GOT3 (cell line): ENCODE measurements around the gene LMOD2.
"Not testable (repeated sequence)": the region's sequence is repeated elsewhere in the genome, so short reads cannot be mapped to it uniquely, and the experiment has no call there.

Experiments
- DNase-seq: peaks from one replicate; lab custom pipeline; 2025; ENCODE audit warnings: mixed read lengths; lab: John Stamatoyannopoulos, UW

The LMOD2 gene, protein sequence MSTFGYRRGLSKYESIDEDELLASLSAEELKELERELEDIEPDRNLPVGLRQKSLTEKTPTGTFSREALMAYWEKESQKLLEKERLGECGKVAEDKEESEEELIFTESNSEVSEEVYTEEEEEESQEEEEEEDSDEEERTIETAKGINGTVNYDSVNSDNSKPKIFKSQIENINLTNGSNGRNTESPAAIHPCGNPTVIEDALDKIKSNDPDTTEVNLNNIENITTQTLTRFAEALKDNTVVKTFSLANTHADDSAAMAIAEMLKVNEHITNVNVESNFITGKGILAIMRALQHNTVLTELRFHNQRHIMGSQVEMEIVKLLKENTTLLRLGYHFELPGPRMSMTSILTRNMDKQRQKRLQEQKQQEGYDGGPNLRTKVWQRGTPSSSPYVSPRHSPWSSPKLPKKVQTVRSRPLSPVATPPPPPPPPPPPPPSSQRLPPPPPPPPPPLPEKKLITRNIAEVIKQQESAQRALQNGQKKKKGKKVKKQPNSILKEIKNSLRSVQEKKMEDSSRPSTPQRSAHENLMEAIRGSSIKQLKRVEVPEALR

DNA sequence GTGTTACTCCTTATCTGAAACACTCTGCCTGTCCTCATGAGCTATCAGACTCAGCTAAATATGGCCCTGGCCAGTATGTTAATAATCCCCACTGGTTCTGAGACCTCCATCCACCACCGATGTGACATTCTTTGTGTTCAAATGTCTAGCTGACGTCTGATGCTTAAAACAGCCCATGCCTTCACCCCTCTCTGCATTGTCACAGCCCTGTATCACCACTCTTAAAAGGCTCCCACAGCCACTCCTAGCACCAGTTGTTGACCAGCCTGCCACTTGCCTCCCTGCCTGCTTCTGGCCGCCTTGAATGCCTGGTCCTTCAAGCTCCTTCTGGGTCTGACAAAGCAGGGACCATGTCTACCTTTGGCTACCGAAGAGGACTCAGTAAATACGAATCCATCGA is at the start of gene LMOD2:
TSS of gene LMOD2 (plus strand) at position 253 of the 400 bp plus-strand sequence. CDS start at position 351, 98 bp downstream.
- DNase-seq, result no peak

DNA sequence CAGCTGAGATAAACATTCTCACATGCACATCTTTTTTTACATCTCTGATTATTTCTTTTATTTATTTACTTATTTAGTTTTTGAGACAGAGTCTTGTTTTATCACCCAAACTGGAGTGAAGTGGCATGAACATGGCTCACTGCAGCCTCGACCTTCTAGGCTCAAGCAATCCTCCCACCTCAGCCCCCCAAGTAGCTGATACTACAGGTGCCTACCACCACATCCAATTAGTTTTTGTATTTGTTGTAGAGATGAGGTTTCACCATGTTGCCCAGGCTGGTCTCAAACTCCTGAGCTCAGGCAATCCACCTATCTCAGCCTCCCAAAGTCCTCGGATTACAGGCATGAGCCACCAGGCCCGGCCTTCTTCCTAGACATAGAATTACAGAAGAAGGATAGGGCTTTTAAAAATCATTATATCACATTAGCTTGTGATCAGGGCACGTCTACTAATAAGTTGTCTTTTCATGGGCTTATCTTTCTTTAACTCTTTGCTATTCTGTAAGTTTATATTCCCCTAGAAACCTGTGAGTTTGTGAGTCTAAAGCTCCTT is 48.2 kb upstream of the LMOD2 start:
- no peak for DNase-seq

DNA sequence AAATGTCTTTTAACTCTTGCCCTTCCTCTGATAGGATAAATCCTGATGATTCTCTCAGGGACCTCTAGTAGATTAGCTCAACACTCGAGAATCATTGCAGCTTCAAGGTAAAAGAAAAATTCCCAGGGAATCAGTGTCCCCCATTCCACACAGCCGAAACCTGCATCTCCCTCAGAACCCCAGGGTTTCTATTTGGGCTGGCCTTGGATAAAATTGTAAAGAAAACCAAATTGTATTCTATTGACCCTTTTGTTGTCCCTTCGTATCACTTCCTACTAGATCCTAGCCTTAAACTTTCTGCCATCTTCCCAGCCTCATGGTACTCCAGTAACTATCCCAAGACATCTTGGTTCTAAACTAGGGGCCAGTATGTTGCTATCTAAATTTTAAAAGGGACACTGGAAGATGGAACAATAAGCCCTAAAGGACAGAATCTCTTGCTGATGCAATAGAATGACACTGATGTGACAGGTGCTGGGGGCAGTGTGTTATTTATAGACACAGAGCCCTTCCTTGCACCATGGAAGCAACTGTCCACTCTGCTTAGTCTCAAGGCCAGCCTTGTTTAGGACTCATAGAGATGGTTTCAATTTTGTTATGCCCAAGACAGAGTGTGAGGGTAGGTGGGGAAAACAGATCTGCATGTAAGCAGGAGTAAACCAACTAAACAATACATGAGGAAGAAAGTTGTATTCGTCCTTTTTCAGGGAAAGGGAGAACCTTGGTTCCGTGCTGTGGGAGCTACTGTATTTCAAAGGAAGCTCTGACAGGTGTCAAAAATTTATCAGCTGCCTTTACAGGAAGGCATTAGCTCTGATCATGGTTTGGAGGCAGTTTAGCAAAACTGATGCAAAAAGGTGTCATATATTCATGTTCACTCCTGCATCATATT is 46.4 kb upstream of the LMOD2 start:
- no peak for DNase-seq

DNA sequence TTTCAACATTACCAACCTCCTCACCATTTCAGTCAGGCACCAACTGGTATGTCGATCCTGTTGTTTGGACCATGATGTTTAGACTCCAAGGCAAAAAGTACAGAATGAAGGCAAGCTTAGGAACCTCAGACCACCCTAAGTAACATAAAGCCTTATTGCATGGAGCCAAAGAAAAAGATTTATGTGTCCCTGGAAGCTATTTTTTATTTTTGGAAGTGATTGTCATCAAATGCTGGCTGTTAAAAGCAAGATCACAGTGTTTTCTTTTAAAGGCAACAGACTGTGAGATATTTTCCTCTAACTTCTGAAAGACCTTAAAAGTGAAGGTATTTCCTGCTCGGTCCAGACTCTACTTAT is 45.8 kb upstream of the LMOD2 start:
- no peak for DNase-seq

DNA sequence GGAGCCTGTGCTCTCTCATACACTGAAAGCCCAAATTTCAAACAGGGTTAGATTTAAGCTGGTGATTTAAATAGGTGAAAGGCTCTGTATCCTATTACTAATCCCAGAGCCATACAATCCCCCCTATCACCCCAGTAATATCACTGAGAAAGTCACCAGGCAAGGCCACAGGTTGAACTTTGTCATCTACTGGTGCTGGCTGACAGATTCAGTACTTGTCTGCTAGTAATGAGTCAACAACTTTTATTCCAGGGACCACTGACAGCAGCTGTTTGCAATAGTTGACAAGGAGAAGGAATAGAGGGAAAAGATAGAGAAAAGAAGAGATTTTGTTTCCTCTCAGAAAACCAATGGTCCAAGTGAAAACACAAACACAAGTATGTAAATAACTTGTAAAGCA is 43.6 kb upstream of the LMOD2 start:
- DNase-seq, result no peak

DNA sequence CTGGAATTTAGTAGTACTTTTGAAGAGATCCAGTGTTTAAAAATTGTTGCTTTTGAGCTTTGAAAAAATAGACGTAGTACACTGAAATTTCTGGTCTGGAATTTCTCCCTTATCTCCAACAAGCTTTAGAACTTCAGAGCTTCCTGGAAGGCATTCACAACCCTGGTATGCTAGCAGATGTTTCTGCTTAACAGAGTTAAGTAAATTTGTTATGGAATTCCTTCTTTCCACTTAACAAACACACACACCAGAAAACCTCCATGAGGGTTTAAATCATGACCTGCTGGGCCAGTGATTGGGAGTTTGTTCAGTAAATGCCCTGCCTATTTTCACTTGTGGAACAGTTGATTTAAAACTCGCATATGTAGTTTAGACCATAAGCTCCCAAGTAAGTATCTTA is 40.3 kb upstream of the LMOD2 start:
- no peak for DNase-seq

DNA sequence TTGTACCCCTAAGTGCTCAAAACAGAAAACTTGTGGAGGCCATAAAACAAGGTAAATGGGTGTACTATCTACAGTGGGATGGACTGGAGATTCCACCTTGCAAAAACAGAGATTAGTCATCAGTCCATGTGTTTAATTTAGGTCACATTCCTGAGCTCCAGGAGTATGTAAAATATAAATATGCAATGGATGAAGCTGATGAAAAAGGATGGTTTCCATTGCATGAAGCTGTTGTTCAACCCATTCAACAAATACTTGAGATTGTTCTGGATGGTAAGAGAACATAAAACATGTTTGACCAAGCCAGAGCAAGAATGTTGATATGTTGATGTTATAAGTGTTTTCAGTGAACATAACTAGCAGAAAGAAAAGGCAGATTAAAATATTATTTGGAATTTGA is 39.4 kb upstream of the LMOD2 start:
- no peak for DNase-seq

DNA sequence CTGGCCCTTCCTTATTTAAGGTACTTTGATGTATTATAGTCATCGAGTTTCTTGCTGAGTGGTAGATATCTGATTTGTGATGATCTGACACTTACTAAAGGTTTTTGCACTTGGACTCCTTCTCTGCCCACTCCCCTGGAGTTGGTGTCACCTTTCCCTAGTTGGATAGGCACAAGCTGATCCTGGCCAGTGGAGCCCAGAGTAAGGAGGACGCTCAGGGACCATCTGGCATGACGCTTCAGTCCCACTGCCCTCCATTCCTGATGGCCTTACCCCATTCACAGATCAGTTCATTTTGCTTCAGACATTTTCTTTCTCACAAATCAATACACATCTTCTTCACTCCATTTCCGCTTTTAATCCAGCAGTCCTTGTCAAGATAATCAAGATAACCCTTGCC is 34.0 kb upstream of the LMOD2 start:
- no peak for DNase-seq

DNA sequence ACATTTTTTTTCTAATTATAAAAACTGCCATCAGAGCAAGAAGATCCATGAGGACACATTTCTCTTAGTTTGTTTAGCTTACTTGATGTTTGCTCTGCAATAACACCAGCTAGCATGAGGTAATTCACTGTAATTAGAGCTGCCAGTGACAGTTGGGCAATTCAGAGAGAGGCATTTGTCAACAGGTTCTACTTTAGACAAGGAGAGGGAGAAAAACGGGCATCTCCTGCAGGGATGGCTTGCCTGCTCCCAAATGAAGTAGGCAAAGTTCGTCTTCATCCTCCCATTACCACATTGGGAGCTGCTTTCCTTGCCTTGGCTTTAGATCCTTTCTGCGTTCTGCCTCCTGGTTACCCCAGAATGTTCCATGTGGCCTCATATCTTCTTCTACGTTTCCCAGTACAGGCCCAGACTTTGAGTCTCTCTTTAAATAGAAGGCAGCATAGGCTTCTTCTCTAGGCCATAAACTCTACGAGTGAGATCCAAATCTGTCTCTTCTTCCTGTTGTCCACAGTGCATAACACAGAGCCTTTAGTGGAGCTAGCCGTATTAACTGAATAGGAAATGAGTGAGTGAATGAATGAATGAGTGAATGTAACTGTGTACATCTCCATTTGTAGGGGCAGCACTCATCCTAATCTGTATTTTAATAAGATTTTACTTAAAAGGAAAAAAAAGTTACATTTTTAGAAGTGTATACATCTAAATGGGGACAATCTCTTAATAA is 32.8 kb upstream of the LMOD2 start:
- DNase-seq, result no peak

DNA sequence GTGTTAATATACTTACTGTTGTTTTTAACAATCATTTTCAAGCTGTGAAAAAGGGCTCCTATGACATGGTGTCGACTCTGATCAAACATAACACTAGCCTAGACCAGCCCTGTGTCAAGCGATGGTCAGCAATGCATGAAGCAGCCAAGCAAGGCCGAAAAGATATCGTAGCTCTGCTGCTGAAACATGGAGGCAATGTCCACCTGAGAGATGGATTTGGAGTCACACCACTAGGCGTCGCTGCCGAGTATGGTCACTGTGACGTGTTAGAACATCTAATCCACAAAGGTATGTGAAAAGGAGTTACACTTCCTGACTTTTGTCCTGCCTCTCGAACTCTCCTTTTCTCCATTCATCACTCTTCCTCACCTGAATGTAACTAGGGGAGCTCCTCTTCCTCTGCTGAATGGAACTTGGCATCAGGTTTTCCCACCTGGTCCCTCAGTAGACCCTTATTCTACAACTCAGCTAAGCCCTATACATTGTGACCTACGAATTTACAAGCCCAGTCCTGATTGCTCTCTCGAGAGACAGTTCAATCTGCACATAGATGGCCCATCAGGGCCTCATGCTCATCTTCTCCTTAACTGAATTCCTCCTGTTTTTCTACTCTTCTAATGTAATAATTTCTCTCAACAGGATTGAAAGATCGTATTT is 31.0 kb upstream of the LMOD2 start:
- no peak for DNase-seq

DNA sequence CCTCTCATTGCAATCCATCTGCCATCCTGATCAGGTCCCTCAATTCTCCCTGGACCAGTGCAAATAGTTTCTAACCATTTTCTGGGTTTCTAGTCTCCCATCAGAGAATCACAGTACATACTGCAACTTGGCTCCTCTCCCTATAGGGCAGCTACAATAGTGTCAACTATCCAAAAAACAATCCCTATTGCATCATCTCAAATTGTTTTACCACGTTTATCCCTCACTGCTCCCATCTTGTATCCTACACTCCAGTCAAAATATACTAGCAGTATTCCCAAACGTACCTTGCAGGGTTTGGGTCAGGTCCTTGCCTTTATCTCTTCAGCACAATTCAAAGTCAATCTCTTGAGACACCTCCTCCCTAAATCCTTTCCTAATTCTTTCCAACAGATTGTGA is 30.4 kb upstream of the LMOD2 start:
- DNase-seq, result no peak

DNA sequence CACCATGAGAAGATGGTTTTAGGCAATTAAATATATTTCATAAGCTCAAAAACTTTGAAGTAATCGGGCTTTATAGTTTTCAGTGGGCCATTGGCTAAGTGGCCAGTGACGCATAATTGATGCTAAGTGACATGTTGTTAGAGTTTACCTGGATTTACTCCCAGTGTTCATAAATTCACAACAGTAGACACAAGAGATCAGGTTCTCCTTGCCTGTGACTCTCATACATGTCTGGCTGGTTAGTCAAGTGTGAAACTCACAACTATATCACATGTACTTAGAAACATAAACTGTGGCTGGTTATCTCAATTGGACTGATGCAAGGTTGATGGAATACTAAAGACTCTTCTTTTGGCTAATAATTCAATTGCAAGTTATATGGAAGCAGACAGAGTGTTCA is 27.8 kb upstream of the LMOD2 start:
- DNase-seq, result no peak

DNA sequence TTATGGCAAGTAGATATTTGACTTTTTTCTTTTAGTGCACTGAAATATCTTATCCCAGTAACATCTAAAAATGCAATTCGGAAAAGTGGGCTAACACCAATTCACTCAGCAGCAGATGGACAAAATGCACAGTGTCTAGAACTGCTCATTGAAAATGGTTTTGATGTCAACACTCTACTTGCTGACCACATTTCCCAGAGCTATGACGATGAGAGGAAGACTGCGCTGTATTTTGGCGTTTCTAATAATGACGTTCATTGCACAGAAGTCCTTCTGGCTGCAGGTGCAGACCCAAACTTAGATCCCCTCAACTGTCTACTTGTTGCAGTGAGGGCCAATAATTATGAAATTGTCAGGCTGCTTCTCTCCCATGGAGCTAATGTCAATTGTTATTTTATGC is 26.8 kb upstream of the LMOD2 start:
- no peak for DNase-seq

DNA sequence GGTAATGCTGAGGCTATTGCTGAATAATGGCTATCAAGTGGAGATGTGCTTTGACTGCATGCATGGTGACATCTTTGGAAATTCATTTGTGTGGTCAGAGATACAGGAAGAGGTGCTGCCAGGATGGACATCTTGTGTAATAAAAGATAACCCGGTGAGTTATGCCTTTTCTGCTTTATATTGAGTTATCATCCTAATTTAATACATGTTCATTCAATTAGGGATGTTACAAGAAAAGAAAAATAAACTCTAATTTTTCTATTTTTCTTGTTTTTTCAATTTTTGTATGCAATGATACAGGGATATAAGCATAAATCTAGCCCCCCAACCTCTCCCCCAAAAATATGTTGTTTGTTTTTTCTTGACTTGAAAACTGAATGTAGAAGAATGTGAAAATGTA is 26.4 kb upstream of the LMOD2 start:
- DNase-seq, result no peak

DNA sequence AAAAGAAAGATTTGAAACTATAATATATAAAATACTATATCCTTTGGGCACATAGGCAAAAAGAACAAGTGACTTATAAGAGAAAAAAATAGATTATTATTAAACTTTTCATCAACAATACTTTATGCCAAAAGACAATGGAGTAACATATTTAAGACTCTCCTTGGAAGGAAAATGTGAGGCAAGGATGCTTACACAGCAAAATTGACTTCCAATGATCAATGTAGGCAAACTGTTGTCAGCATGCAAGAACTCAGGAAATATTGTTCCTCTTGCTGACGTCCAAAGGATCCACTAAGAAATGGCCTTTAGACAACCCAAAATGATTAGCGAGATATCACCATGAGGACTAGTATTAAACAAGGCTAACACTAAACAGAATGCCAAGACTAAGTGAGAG is 22.9 kb upstream of the LMOD2 start:
- no peak for DNase-seq

DNA sequence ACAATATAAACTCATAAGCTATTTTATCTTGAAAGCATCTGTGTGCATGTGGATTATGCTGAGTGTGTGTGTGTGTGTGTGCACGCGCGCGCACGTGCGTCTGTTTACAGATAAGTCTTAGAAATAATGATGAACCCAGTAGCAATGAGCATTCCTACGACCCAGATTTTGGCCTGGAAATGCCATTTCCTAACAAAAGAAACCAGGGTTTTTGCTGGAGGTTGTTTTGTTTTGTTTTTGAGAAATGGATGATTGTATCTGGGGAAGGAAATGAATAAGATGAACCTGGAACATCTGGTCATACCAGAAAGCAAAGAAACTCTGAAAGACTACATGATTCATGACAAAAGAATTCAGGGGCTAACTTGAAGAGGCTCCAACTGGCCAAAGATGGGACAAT is 22.1 kb upstream of the LMOD2 start:
- DNase-seq, result no peak

DNA sequence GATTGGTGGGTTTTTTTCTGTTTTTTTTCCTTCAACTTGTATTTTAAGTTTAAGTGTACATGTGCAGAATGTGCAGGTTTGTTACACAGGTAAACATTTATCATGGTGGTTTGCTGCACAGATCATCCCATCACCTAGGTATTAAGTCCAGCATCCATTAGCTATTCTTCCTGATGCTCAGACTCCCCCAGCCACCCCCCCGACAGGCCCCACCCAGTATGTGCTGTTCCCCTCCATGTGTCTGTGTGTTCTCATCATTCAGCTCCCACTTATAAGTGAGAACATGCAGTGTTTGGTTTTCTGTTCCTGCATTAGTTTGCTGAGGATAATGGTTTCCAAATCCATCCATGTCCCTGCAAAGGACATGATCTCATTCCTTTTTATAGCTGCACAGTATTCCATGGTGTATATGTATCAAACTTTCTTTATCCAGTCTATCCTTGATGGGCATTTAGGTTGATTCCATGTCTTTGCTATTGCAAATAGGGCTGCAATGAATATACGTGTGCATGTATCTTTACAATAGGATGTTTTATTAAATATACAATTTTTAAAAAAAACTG is 21.6 kb upstream of the LMOD2 start:
- DNase-seq, result not testable (repeated sequence)

DNA sequence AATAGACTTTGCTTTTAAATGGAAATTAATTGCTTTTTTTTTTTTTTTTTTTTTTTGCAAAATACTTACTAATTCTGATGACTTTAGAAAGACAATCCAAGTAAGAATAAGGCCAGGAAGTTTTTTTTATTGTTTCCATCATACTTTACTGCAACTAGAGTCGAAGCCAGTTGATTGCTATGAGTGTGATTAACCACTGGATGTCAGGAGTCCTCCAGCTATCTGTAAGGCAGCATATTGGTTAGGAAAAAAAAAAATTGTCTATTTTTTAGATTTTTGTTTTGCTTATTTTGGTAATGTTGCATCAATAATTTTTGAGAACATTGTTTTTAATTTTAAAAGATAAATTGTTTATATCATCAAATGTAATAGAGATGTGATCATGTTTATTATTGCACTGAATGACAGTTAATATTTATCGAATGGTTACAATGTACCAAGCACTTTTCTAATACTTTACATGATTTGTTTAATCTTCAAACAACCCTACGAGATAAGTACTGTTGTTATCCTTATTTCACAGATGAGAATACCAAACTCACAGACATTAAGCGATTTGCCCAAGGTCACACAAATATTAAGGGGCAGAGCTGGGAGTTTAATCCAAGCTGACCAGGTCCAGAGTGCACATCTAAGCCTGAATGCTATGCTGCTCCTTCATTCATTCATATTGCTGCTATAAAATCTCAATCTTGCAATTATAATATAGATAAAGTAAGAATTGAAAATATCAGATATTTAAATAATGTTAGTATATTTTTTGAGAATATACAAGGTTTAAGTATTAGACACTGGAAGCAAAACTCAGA is 19.9 kb upstream of the LMOD2 start:
- DNase-seq, result no peak

DNA sequence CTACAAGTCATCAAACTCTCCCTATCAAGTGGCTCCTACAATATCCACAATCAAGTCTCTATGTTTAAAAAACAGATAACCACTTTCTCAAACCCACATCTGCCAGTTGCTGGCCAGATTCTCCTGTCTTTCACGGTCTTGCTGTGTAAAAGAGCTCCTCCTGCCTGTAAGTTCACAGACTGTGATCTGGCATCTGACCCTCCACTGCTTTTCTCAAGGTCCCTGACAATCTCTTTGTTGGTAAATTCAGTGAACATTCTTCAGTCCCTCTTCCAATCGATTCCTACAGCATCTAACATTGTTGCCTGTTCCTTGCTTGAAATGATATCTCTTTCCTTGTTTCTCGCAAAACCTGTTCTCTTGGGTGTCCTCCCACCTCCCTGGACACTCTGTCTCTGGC is 18.5 kb upstream of the LMOD2 start:
- no peak for DNase-seq

DNA sequence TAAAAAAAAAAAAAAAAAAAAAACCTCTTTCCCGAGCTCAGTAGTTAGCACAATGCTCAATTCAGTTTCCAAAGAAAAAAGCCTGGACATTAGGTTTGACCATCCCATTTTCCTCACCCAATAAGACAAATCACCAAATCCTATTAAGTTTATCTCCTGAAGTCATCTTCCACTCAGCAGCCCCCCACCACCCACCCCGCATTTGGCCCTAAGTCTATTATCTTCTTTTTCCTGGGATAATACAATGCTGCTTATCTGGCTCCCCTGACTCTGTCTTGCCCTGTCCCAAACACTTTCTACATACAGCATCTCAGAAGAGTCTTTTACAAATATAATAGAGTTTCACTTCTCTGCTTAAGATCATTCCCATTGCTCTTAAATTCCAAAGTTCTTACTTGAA is 17.8 kb upstream of the LMOD2 start:
- DNase-seq, result no peak
